AG10803 (cell line): ENCODE measurements around the gene CFAP221.
"Not testable (repeated sequence)": the region's sequence is repeated elsewhere in the genome, so short reads cannot be mapped to it uniquely, and the experiment has no call there.

Source experiments
- DNase-seq: peaks from one replicate; pipeline ENCODE4 v3.0.0; 2010; ENCODE audit warnings: low read depth
- H3K4me3 ChIP-seq: 2 replicates; pipeline ENCODE4 v1.5.1; 2011; ENCODE audit warnings: mild to moderate bottlenecking, low read length, control low read depth
- TF ChIP-seq, protein P1 (sequence below): conservative IDR thresholded peaks from 2 replicates; pipeline ENCODE4 v1.5.1; 2011; ENCODE audit warnings: mild to moderate bottlenecking, low read length, control low read depth, inconsistent platforms

CFAP221 gene

GRCh38 chr2:119599384-119599783 is 55.1 kb downstream of the CFAP221 start:
- H3K4me3 ChIP-seq: no peak overlapping the region
- DNase-seq: no peak
- TF ChIP-seq, protein P1, sequence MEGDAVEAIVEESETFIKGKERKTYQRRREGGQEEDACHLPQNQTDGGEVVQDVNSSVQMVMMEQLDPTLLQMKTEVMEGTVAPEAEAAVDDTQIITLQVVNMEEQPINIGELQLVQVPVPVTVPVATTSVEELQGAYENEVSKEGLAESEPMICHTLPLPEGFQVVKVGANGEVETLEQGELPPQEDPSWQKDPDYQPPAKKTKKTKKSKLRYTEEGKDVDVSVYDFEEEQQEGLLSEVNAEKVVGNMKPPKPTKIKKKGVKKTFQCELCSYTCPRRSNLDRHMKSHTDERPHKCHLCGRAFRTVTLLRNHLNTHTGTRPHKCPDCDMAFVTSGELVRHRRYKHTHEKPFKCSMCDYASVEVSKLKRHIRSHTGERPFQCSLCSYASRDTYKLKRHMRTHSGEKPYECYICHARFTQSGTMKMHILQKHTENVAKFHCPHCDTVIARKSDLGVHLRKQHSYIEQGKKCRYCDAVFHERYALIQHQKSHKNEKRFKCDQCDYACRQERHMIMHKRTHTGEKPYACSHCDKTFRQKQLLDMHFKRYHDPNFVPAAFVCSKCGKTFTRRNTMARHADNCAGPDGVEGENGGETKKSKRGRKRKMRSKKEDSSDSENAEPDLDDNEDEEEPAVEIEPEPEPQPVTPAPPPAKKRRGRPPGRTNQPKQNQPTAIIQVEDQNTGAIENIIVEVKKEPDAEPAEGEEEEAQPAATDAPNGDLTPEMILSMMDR: no peak

GRCh38 chr2:119605096-119605495 is 60.8 kb downstream of the CFAP221 start:
- no peak for DNase-seq
- H3K4me3 ChIP-seq: no peak overlapping the region
- TF ChIP-seq, protein P1: no peak

DNA sequence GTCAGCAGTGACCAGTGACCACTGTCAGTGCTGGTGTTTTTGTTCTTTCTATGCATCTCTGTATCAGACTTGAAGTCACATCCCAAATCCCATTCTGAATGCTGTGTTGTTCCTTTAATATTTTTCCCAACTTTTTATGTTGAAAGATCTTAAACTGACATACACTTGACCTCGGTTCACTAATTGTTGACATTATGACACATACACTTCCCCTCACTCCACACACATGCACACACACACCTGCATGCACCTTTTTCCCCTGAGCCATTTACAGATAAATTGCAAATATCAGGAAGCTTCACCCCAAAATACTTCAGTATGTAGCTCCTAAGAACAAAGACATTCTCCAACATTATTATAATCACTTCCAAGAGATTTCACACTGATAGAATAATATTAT is 62.4 kb downstream of the CFAP221 start:
- TF ChIP-seq, protein P1: no peak
- H3K4me3 ChIP-seq: no peak overlapping the region
- DNase-seq: no peak

GRCh38 chr2:119608553-119608952 is 64.3 kb downstream of the CFAP221 start:
- TF ChIP-seq, protein P1: no peak
- no peak overlapping the region for H3K4me3 ChIP-seq
- no peak for DNase-seq

DNA sequence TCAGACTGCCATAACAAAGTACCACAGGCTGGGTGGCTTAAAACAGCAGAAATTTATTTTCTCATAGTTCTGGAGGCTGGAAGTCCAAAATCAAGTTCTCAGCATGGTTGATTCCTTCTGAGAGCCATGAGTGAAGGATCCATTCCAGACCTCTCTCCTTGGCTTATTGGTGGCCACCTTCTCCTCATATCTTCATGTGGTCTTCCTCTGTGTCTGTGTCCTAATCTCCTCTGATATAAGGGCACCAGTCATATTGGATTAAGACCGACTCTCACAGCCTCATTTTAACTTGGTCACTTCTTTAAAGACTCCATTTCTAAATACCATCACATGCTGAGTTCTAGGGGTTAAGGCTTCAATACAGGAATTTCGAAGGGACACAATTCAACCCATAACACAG is 65.1 kb downstream of the CFAP221 start:
- no peak for DNase-seq
- H3K4me3 ChIP-seq: no peak overlapping the region
- TF ChIP-seq, protein P1: no peak

- DNase-seq, H3K4me3 ChIP-seq: not testable (repeated sequence)
Observed at GRCh38 chr2:119614140-119614539, 69.9 kb downstream of the CFAP221 start.

- TF ChIP-seq, protein P1: no peak
- H3K4me3 ChIP-seq: no peak overlapping the region
- DNase-seq: no peak
Observed at GRCh38 chr2:119616421-119616820, 72.2 kb downstream of the CFAP221 start.

- no peak for DNase-seq
- H3K4me3 ChIP-seq: no peak overlapping the region
- TF ChIP-seq, protein P1: no peak
Observed at GRCh38 chr2:119617455-119617854, 73.2 kb downstream of the CFAP221 start.

- not testable (repeated sequence) for DNase-seq, H3K4me3 ChIP-seq
Observed at GRCh38 chr2:119618725-119619124, 74.5 kb downstream of the CFAP221 start.
